HEK293 (cell line): ENCODE data around the gene STK38.
A peak's percentile ranks its signal among the peaks of the same experiment; 100 is the strongest.

Source experiments
- CTCF ChIA-PET: fragments of 350-600 bp; formaldehyde crosslinking; extraction: SDS; loops from one replicate; lab custom pipeline; 2021; ENCODE audit warnings: antibody characterized with exemption; lab: Yijun Ruan, JAX
- POLR2A ChIA-PET: fragments of 300-600 bp; formaldehyde crosslinking; extraction: SDS; loops from one replicate; lab custom pipeline; 2020; ENCODE audit warnings: antibody characterized with exemption, inconsistent platforms; lab: Yijun Ruan, JAX
- H3K27ac ChIP-seq: fragments of 200-500 bp; sonication (Bioruptor generic); 2 replicates; pipeline ENCODE4 v1.5.1; 2014; ENCODE audit warnings: low read depth, low read length, control low read depth, inconsistent platforms; ENCODE audit errors: extremely low read depth
- H3K36me3 ChIP-seq, 2 experiments: fragments of 200-500 bp in 1 of 2; sonication (Bioruptor generic) in 1 of 2; 1 replicate in 1 of 2; 2 replicates in 1 of 2; pipeline ENCODE4 v1.5.1; 2014 to 2017; ENCODE audit warnings: inconsistent platforms in 2 of 2, low read length in 2 of 2; ENCODE audit not compliant: control insufficient read depth in 2 of 2, insufficient read depth in 1 of 2
- H3K4me1 ChIP-seq: fragments of 200-500 bp; sonication (Bioruptor generic); 2 replicates; pipeline ENCODE4 v1.5.1; 2014; ENCODE audit warnings: mild to moderate bottlenecking, low read length, inconsistent platforms; ENCODE audit not compliant: control insufficient read depth, insufficient read depth
- H3K4me3 ChIP-seq: 2 replicates; pipeline ENCODE4 v1.5.1; 2011; ENCODE audit warnings: low read depth, mild to moderate bottlenecking, control low read depth, low read length, moderate library complexity
- H3K9me3 ChIP-seq: fragments of 200-500 bp; sonication (Bioruptor generic); 2 replicates; pipeline ENCODE4 v1.5.1; 2014; ENCODE audit warnings: low read depth, low read length, inconsistent platforms; ENCODE audit not compliant: control insufficient read depth, insufficient read depth
- ZBTB1 ChIP-seq: fragments of 450-650 bp; formaldehyde crosslinking; IDR thresholded peaks from 2 replicates; pipeline ENCODE4 v1.5.1; 2016; ENCODE audit warnings: missing biosample characterization, missing genetic modification characterization
- ZNF558 ChIP-seq: fragments of 450-650 bp; formaldehyde crosslinking; IDR thresholded peaks from 2 replicates; pipeline ENCODE4 v1.5.1; 2016; ENCODE audit warnings: missing biosample characterization, missing genetic modification characterization
- TF ChIP-seq, protein P1 (sequence below): fragments of 450-650 bp; formaldehyde crosslinking; IDR thresholded peaks from 2 replicates; pipeline ENCODE4 v1.5.1; 2016; ENCODE audit warnings: missing biosample characterization, missing genetic modification characterization, low read depth
- TF ChIP-seq, protein P2 (sequence below): fragments of 450-650 bp; formaldehyde crosslinking; IDR thresholded peaks from 2 replicates; pipeline ENCODE4 v1.5.1; 2016; ENCODE audit warnings: missing biosample characterization, missing genetic modification characterization

STK38 gene

DNA sequence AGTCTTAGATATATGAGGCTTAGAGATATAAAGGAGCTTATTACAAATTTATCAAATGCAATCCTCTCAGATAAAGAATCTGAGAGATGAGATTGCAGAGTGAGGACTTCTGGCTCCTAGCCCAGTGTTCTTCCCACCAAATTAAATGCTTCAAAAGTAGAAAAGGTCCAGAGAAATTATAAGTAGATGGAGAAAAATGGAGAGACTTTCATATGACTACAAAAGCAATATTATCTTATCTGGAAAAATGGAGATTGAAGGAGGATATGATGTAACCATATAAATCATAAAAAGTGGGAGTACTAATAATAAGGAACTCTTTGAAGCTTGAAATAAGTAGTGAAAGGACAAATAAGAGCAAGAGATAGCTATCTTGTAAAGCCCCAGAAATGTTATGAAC, 101.7 kb downstream of the STK38 start (continued):
- TF ChIP-seq, protein P1, sequence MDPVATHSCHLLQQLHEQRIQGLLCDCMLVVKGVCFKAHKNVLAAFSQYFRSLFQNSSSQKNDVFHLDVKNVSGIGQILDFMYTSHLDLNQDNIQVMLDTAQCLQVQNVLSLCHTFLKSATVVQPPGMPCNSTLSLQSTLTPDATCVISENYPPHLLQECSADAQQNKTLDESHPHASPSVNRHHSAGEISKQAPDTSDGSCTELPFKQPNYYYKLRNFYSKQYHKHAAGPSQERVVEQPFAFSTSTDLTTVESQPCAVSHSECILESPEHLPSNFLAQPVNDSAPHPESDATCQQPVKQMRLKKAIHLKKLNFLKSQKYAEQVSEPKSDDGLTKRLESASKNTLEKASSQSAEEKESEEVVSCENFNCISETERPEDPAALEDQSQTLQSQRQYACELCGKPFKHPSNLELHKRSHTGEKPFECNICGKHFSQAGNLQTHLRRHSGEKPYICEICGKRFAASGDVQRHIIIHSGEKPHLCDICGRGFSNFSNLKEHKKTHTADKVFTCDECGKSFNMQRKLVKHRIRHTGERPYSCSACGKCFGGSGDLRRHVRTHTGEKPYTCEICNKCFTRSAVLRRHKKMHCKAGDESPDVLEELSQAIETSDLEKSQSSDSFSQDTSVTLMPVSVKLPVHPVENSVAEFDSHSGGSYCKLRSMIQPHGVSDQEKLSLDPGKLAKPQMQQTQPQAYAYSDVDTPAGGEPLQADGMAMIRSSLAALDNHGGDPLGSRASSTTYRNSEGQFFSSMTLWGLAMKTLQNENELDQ (tag by site-specific recombination): no peak
- TF ChIP-seq, protein P2, sequence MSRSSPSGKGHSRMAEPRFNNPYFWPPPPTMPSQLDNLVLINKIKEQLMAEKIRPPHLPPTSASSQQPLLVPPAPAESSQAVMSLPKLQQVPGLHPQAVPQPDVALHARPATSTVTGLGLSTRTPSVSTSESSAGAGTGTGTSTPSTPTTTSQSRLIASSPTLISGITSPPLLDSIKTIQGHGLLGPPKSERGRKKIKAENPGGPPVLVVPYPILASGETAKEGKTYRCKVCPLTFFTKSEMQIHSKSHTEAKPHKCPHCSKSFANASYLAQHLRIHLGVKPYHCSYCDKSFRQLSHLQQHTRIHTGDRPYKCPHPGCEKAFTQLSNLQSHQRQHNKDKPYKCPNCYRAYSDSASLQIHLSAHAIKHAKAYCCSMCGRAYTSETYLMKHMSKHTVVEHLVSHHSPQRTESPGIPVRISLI: 0 out of 2 replicates have a peak, but pooled peaks have one; percentile 23
- TF ChIP-seq, all 188 proteins: peak for 3

DNA sequence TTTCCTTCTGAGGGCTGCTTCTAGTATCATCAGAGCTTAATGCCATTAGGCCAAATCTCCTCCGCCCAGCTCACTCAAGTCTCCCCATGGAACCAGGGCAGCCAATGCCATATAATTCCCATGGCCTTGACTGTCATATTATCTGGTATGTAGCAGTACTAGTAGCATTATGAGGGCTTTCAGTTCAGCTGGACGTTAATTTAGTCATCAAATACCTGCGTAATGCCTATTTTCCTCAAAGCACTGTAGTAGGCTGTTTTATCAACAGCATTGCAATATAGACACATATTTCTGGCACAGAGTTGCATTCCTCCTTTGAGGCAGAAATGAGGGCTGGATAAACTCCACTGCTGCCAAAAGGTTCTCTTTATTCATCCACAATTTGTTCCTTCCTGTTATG, 102.8 kb downstream of the STK38 start:
- no peak for TF ChIP-seq ZNF558 (tag by site-specific recombination)
- no peak for TF ChIP-seq ZBTB1 (tag by site-specific recombination)
- H3K27ac ChIP-seq: no peak overlapping the region; the same call in 1 of the 2 replicates
- CTCF ChIA-PET: interaction anchor here (0.8 to 1.5 kb wide), 3 partner anchors 22 to 47 kb away, joined by 3 to 9 read pairs (median 3); no protein-coding TSS in a partner anchor

More for the DNA sequence above, 102.8 kb downstream of the STK38 start:
- no peaks in the 10 kb centered on the region for H3K9me3 ChIP-seq
- H3K4me3 ChIP-seq: peak overlapping the region; percentile 74
- POLR2A ChIA-PET: interaction anchor here (1.5 to 2.5 kb wide), 2 partner anchors 14 to 21 kb away, joined by 4 to 19 read pairs; no protein-coding TSS in a partner anchor
- H3K4me1 ChIP-seq: peaks cover 11% of the 10 kb centered on the region
- H3K36me3 ChIP-seq: peaks cover 0 to 12% of the 10 kb centered on the region in 2 experiments; a peak in 2 of 3 replicates
